Stimulated activated naive B cell treated with anti-CD40 and anti-IgM and Interleukin-4, amounts not matched to agents 10 μg/mL and 1 μg/mL and 100 μg/mL, for 72 hours (primary cell): ENCODE measurements around the gene ATXN7L1.
"Not testable (repeated sequence)": the region's sequence is repeated elsewhere in the genome, so short reads cannot be mapped to it uniquely, and the experiment has no call there.

Experiments
- ATAC-seq, 2 donors: fragments of 150-1000 bp; cut with Tn5 transposase; replicated peaks; 2 replicates each; pipeline ENCODE4 v1.10.0; 2021; ENCODE audit warnings: moderate library complexity in 1 of 2
- DNase-seq: peaks from one replicate; pipeline ENCODE4 v3.0.0; 2021
- H3K27ac Mint-ChIP-seq: one replicate; pipeline ENCODE4 v1.8.0; 2022; ENCODE audit warnings: mild to moderate bottlenecking, mixed read lengths
- H3K27me3 Mint-ChIP-seq, 2 donors: one replicate each; pipeline ENCODE4 v1.8.0; 2022; ENCODE audit warnings: mixed read lengths in 2 of 2
- H3K36me3 Mint-ChIP-seq, 2 donors: one replicate each; pipeline ENCODE4 v1.8.0; 2022; ENCODE audit warnings: mixed read lengths in 2 of 2, mild to moderate bottlenecking in 1 of 2
- H3K4me1 Mint-ChIP-seq, 2 donors: one replicate each; pipeline ENCODE4 v1.8.0; 2022; ENCODE audit warnings: mixed read lengths in 2 of 2, mild to moderate bottlenecking in 1 of 2
- H3K4me3 Mint-ChIP-seq, 2 donors: one replicate each; pipeline ENCODE4 v1.8.0; 2022; ENCODE audit warnings: mild to moderate bottlenecking in 2 of 2, mixed read lengths in 2 of 2, moderate library complexity in 1 of 2
- H3K9me3 Mint-ChIP-seq, 2 donors: one replicate each; pipeline ENCODE4 v1.8.0; 2022; ENCODE audit warnings: mixed read lengths in 2 of 2, mild to moderate bottlenecking in 1 of 2

Gene ATXN7L1

DNA sequence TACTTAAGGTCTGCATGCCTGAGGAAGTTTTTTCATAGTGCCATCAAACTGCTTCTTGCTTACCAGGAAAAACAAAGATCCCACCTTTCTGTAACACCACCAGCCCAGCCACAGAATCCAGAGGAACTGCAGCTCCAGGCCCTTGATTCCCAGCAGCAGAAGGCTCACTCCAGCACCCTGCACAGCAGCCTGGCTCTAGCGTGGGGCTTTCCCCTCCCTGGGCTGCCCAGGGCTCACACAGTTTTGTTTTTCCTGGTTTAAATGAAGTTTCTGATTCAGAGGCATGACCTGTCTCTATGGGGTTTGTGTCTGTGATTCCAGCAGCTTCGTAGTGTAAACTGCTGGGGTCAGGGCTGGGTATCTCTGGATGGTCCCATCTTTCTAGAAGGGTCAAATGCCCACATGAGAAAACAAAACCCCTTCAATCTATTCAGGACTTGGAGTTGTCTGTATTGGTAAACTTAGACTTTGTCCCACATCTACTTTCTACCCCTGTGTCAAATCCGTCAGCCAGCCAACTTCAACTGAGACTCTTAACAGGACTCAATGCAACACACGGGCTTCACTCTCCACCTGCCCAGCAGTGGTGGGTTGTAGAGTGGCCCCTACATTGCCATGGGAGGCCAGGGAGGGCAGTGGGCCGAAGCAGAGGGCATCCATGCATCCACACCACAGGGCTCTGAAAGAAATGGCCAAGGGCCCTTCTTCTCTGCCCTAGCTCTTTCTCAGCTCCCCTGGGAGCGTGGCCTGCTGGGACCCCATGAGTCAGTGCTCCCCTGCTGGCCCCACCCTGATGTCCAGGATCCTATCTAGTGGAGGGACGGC lies 73.6 kb downstream of the ATXN7L1 start:
- Mint-ChIP-seq H3K27me3 (peaks cover 0 to 8% of the 10 kb centered on the region in 2 donors), H3K27ac (peak overlapping the region; percentile 43), H3K9me3 (no peaks in the 10 kb centered on the region), H3K4me1 (peaks cover 45 to 50% of the 10 kb centered on the region in 2 donors), H3K36me3 (no peaks in the 10 kb centered on the region), H3K4me3 (no peak overlapping the region)
- ATAC-seq (no peak), DNase-seq (no peak)

DNA sequence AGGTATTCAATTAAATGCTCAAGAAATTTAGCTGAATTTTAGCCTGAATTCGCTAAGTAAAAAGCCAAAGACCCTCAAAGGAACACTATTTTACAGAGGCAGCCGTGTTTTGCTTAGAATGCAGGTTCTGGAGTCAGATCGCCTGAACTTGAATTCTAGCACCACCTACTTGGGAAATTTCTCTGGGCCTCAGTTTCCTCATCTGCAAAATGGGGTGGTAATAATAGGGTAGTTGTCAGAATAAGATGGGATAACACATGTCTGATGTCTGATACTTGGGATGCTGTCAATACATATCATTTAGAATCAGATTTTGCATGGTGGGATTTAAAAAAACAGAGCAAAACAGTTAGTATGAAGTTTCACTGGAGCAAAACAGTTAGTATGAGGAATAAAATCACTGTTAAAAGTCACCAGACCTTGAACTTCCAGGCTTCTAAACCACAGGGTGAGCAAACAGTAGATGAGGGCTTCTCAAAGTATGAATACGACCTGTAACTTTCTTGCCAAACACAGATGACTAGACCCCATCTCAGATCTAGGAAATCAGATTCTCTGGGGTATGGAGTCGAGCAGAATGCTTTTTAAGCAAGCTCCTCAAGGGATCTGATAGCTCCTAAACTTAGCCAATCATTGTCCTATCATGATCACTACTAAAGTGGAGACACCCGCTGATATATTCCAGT lies 75.4 kb downstream of the ATXN7L1 start:
- Mint-ChIP-seq H3K27ac (no peak overlapping the region), H3K9me3 (no peaks in the 10 kb centered on the region), H3K27me3 (peaks cover 0 to 8% of the 10 kb centered on the region in 2 donors), H3K4me1 (peaks cover 34 to 43% of the 10 kb centered on the region in 2 donors), H3K36me3 (no peaks in the 10 kb centered on the region), H3K4me3 (no peak overlapping the region)
- peak; percentile 22 to 71 for ATAC-seq
- no peak for DNase-seq

DNA sequence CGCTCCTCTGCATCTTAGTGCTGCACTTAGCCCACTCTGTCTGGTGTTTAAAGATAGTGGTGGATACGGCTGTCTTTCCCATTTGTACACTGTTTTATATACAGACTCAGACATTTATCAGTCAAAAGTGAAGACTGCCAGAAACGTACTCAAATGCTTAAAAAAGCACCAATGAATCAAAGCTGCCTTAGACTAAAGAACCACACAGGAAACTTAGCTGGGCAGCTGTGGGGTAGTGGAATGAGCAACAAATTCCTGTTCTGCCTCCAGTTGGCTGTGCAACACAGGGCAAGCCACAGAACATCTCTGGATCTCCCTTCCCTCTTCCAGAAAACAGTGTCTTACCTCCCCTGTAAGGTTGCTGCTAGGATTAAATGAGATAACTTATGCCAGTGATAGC lies 76.0 kb downstream of the ATXN7L1 start:
- Mint-ChIP-seq H3K9me3 (no peaks in the 10 kb centered on the region), H3K36me3 (no peaks in the 10 kb centered on the region), H3K27me3 (peaks cover 0 to 8% of the 10 kb centered on the region in 2 donors), H3K27ac (peak overlapping the region; percentile 15), H3K4me3 (no peak overlapping the region), H3K4me1 (peaks cover 28 to 38% of the 10 kb centered on the region in 2 donors)
- peak; percentile 20 for DNase-seq
- peak; percentile 73 to 87 for ATAC-seq

DNA sequence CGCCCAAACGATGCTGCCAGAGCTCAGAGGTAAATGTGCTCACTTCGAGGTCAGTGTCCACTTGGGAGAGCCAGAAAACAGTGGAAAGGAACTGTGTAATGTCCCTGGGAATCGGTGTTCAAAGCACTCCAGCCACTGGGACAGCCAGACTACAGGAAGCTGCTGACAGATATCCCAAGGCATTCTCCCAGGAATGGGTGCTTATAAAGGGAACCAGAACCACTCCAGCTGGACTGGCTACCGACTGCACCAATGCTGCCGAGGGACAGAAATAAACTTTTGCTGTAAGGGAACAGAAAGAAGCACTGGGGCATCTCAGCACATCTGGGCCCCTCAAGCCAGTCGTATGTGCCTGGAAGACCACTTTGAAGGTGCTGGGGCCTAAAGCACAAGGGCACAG lies 76.7 kb downstream of the ATXN7L1 start:
- H3K9me3 Mint-ChIP-seq, result no peaks in the 10 kb centered on the region
- peaks cover 0 to 8% of the 10 kb centered on the region in 2 donors for H3K27me3 Mint-ChIP-seq
- no peak overlapping the region for H3K27ac Mint-ChIP-seq
- H3K4me1 Mint-ChIP-seq, result peaks cover 25 to 36% of the 10 kb centered on the region in 2 donors
- no peak overlapping the region for H3K4me3 Mint-ChIP-seq
- DNase-seq, result no peak
- no peak for ATAC-seq
- no peaks in the 10 kb centered on the region for H3K36me3 Mint-ChIP-seq

DNA sequence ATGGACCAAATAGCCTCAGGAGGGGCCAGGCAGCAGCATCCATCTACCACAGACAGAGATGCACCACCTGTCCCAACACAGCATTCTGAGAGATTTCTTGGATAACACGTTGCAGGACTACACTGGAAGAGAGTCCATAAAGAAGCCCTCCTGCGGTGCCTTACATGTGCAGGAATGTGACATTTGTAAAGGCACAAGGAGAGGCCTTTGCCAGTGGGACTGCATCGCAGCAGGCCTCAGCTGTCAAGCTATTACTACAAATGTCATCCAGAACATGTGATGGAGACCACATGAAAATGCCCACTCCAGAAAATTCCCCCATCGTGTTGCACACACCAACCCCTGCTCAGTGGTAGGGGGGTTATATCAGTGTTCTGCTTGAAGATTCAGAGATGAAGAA lies 77.4 kb downstream of the ATXN7L1 start:
- H3K9me3 Mint-ChIP-seq, result no peaks in the 10 kb centered on the region
- no peak overlapping the region for H3K4me3 Mint-ChIP-seq
- peaks cover 0 to 8% of the 10 kb centered on the region in 2 donors for H3K27me3 Mint-ChIP-seq

DNA sequence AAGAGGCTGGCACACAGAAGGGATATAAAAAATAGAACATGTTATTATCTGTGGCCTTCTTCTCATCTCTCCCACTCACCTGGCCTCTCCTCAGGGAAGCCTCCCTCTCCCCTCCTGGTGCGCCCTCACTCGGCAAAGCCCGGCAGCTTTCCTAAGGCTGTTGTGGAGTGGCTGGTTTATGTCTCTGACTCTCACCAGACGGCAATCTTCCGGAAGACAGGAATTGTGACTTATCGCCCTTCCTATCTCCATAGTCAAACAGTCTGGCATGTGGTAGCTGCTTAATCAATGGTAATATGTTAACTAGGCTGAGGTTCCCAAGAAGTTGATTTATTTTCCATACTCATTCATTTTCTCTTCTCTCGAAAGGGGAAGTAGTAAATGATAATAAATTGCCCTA lies 78.7 kb downstream of the ATXN7L1 start:
- no peak for DNase-seq

More for the DNA sequence above, 77.4 kb downstream of the ATXN7L1 start:
- Mint-ChIP-seq H3K27ac (no peak overlapping the region), H3K4me1 (peaks cover 25 to 36% of the 10 kb centered on the region in 2 donors), H3K36me3 (no peaks in the 10 kb centered on the region)
- DNase-seq (no peak), ATAC-seq (no peak)

DNA sequence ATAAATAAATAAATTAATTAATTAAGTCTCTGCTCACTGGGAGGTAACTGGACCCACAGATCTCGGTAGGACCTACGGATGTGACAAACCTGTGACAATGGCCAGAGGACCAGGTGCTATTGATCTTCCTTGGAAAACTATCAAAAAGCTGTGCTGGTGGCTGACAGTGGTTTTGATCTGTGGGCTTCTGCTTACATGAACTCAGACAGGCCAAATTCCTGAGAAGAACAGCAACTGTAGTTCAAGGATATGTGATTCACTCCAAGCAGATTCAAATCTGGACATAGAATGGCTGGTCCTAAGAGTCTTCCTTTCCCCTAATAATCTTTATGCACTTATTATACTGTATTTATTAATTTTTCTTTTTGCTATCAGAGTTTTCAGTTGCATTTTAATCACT lies 80.0 kb downstream of the ATXN7L1 start:
- no peak for DNase-seq
- H3K36me3 Mint-ChIP-seq, result no peaks in the 10 kb centered on the region
- H3K9me3 Mint-ChIP-seq, result no peaks in the 10 kb centered on the region
- ATAC-seq, result no peak
- H3K4me1 Mint-ChIP-seq, result peaks cover 18 to 23% of the 10 kb centered on the region in 2 donors
- no peak overlapping the region for H3K27ac Mint-ChIP-seq
- peaks cover 0 to 8% of the 10 kb centered on the region in 2 donors for H3K27me3 Mint-ChIP-seq
- H3K4me3 Mint-ChIP-seq, result no peak overlapping the region

More for the DNA sequence above, 78.7 kb downstream of the ATXN7L1 start:
- Mint-ChIP-seq H3K27me3 (peaks cover 0 to 8% of the 10 kb centered on the region in 2 donors), H3K9me3 (no peaks in the 10 kb centered on the region), H3K4me3 (no peak overlapping the region), H3K4me1 (peaks cover 20 to 29% of the 10 kb centered on the region in 2 donors), H3K36me3 (no peaks in the 10 kb centered on the region), H3K27ac (no peak overlapping the region)
- no peak for ATAC-seq

DNA sequence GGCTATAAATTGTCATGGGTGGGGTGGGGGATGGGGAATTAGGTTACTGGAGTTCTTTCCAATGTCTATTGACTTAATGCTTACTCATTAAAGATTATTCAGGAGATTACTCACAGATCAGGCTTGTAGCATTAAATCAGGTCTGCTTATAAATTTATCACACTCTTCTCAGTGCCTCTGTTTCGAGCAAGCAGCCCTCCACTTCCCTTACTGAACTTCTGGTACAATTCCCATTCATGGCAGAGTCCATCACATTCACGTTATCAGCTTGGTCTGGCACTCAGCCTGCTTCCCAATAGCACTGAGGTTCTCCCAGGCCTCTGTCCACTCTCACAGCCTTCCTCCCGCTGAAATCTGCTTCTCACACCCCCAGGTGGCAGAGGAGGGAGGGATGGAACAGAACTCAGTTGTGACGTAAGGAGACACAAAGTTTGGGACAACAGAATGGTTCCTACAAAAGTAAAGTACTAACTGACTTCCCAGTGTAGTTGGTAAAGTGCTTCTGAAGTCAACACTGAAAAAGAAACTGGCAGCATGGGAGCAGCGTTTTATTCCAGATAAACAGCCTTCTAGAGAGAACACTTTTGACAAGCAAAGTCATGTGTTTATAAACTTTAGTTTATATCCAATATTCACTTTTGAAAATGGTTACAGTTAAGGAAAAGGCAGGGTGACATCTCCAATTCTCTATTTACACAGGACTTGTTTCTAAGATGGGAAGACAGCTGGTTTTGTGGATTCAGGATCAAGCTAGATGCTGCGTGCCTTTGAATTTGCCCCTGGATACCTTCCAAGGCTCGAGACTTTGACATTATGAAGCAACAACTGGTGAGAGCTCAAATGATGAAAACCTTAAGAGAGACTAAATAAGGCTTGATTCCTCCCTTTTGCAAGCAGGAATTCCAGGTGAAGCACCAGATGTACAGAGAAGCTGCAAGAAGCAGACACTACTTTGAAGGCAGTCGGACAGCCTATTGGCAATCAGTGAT lies 81.4 kb downstream of the ATXN7L1 start:
- Mint-ChIP-seq H3K27ac (no peak overlapping the region), H3K27me3 (peaks cover 0 to 4% of the 10 kb centered on the region in 2 donors)

DNA sequence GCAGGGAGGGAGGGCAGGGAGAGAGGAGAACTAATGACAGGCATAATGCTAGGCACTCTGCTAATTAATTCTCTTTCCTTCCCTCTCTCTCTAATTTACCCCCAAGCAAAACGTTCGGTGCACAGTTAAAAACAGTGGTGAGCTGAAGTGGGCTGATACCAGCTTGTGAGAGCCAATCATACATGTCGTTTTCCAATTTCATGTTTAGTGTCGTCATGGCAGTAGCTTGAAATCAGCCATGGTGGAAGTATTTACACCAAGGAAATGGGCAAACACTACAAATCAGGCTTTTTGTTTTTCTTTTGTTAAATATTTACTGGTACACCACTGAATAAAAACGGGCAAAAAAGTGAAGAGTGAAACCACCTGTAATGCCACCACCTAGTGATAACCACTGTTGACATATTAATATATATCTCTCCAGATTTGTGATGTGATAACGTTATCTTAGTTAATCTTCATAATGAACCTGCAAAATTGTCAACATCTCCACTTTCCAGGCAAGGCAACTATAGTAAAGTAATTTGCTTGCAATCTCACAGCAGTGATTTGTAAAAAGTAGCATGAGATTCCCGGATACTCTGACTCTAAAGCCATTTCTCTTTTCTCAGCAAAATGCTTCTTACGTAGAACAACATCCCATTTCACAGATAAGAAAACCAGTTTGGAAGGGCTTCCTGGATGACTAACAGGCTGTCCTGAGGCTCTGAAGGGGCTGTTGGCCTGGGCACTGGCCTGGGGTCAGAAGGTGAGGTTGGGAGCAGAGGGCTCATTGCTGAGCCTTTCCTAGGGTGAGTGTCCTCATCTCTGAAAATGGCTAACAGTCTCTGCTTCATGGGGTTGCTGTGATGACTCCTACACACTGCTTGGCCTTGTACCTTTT lies 83.7 kb downstream of the ATXN7L1 start:
- no peak overlapping the region for H3K4me3 Mint-ChIP-seq
- no peaks in the 10 kb centered on the region for H3K36me3 Mint-ChIP-seq
- no peak overlapping the region for H3K27ac Mint-ChIP-seq
- peaks cover 10 to 18% of the 10 kb centered on the region in 2 donors for H3K4me1 Mint-ChIP-seq
- H3K9me3 Mint-ChIP-seq, result no peaks in the 10 kb centered on the region
- no peak for DNase-seq
- ATAC-seq, result no peak
- peaks cover 0 to 5% of the 10 kb centered on the region in 2 donors for H3K27me3 Mint-ChIP-seq

More for the DNA sequence above, 81.4 kb downstream of the ATXN7L1 start:
- no peak overlapping the region for H3K4me3 Mint-ChIP-seq
- H3K4me1 Mint-ChIP-seq, result peaks cover 10 to 16% of the 10 kb centered on the region in 2 donors
- DNase-seq (no peak), ATAC-seq (no peak)
- H3K36me3 Mint-ChIP-seq, result no peaks in the 10 kb centered on the region
- no peaks in the 10 kb centered on the region for H3K9me3 Mint-ChIP-seq

DNA sequence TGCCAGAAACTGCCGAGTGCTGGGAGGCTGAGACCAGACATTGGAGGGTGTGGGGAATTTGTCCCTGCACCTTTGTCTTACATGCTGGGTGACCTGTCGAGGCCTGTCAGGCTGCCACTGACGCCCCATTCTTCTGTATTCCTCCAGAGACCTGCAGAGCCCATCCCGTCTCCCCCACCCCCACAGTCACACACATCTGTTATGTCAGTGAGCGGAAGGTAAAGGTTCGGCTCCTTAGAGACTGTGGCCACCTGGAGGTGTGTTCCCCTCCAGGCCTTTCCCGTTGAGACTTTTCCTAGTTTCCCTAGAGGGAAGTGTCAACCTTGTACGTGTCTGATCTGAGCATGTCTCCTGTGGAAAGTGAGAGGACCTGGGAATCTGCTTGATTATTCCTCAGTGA lies 84.5 kb downstream of the ATXN7L1 start:
- Mint-ChIP-seq H3K4me1 (peaks cover 6 to 10% of the 10 kb centered on the region in 2 donors), H3K36me3 (no peaks in the 10 kb centered on the region), H3K27ac (no peak overlapping the region), H3K4me3 (no peak overlapping the region), H3K9me3 (no peaks in the 10 kb centered on the region), H3K27me3 (peaks cover 0 to 5% of the 10 kb centered on the region in 2 donors)
- no peak for DNase-seq
- no peak for ATAC-seq

DNA sequence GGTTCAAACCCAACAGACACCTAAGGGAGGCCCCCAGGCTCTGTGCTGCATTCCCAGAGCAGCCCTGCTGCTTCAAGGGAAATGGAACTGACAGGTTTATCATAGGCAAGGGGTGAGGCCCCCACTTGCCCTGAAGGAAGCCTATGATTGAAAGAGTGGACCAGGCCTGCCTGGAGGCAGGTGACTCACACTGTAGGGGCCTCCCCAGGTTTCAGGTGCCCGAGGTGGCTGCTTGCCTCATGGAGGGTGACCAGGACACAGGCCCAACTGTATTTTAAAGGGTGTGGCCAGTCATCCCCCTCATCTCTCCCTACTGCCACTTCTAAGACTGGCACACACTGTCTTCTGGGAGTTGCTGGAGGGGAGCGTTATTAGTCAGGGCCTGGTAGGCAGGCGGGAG lies 85.4 kb downstream of the ATXN7L1 start:
- Mint-ChIP-seq H3K4me1 (peaks cover 4 to 8% of the 10 kb centered on the region in 2 donors), H3K9me3 (no peaks in the 10 kb centered on the region), H3K36me3 (no peaks in the 10 kb centered on the region), H3K4me3 (no peak overlapping the region), H3K27ac (no peak overlapping the region), H3K27me3 (peaks cover 0 to 5% of the 10 kb centered on the region in 2 donors)
- ATAC-seq (peak; percentile 31 to 76), DNase-seq (no peak)

DNA sequence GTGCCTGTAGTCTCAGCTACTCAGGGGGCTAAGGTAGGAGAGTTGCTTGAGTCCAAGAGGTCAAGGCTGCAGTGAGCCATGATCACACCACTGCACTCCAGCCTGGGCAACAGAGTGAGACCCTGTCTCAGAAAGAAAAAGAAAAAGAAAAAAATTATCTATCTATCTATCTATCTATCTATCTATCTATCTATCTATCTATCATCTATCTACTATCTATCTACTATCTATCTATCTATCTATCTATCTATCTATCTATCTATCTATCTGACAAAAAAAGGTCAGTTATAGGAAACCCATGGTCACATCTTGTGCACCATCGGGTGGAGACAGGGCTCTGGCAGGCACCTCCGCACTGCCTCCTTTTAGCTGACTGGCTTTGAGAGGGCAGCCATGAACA lies 85.9 kb downstream of the ATXN7L1 start:
- DNase-seq, H3K4me1 Mint-ChIP-seq, H3K27me3 Mint-ChIP-seq, H3K36me3 Mint-ChIP-seq, H3K9me3 Mint-ChIP-seq, H3K4me3 Mint-ChIP-seq, ATAC-seq: not testable (repeated sequence)
- H3K27ac Mint-ChIP-seq, result peak overlapping the region; percentile 34

DNA sequence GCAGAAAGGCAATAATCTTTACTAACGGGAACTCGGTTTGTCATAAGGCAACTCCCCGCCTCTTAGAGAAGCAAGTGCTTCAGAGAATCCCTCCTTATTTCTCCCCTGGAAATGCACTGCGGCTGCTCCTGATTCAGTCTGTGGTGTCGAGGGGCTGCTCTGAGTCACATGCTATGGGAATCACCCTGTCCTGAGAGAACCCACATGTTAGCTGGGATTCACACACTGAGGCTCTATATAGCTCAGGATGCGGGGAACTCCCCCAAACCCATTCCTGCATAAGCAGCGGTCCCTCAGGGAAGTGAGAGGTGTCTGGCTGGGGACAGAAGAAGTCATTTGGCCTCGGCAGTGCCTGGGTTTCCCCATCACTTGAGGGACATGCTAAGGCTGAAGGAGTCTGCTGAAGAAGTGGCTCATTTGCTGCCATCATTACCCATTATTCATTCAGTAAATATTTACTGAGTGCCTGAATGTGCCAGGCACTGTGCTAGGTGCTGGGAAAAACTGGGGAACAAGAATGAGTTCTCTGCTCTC lies 87.5 kb downstream of the ATXN7L1 start:
- Mint-ChIP-seq H3K9me3 (no peaks in the 10 kb centered on the region), H3K4me3 (no peak overlapping the region), H3K4me1 (peaks cover 7 to 8% of the 10 kb centered on the region in 2 donors), H3K36me3 (no peaks in the 10 kb centered on the region), H3K27me3 (peaks cover 4 to 5% of the 10 kb centered on the region in 2 donors), H3K27ac (no peak overlapping the region)
- peak; percentile 65 to 74 for ATAC-seq
- no peak for DNase-seq
